HepG2 (cell line): ENCODE measurements around the gene OBI1. TPM values are rescaled to one million over a fixed set of nuclear protein-coding genes. Genes with fewer than 3 reads are reported as not detected.
A peak's percentile ranks its signal among the peaks of the same experiment; 100 is the strongest.

Source experiments
- DR1 ChIP-seq: sonication (generic); formaldehyde crosslinking; IDR thresholded peaks from 2 replicates; pipeline ENCODE4 v1.8.0; 2021; ENCODE audit warnings: mild to moderate bottlenecking, missing genetic modification reagents, inconsistent platforms
- E2F1 ChIP-seq: sonication (generic); formaldehyde crosslinking; IDR thresholded peaks from 2 replicates; pipeline ENCODE4 v1.5.0; 2020; ENCODE audit warnings: missing genetic modification reagents
- HOXA3 ChIP-seq: sonication (generic); formaldehyde crosslinking; IDR thresholded peaks from 2 replicates; pipeline ENCODE4 v1.5.0; 2020; ENCODE audit warnings: missing genetic modification reagents
- MLLT10 ChIP-seq: sonication (generic); formaldehyde crosslinking; IDR thresholded peaks from 2 replicates; pipeline ENCODE4 v1.4.0; 2020; ENCODE audit warnings: missing genetic modification reagents
- PAWR ChIP-seq: sonication (generic); formaldehyde crosslinking; IDR thresholded peaks from 2 replicates; pipeline ENCODE4 v1.4.0; 2020; ENCODE audit warnings: missing genetic modification reagents, mild to moderate bottlenecking, borderline replicate concordance
- RARG ChIP-seq: sonication (generic); formaldehyde crosslinking; IDR thresholded peaks from 2 replicates; pipeline ENCODE4 v1.4.0; 2020; ENCODE audit warnings: low read depth, mild to moderate bottlenecking, missing genetic modification reagents
- SAP130 ChIP-seq: IDR thresholded peaks from 2 replicates; pipeline ENCODE4 v1.6.1; 2016; ENCODE audit warnings: low read depth
- SMAD1 ChIP-seq: sonication (generic); formaldehyde crosslinking; IDR thresholded peaks from 2 replicates; pipeline ENCODE4 v1.4.0; 2020; ENCODE audit warnings: missing genetic modification reagents, low read depth, mild to moderate bottlenecking, borderline replicate concordance
- TAF1 ChIP-seq: sonication (generic); formaldehyde crosslinking; IDR thresholded peaks from 2 replicates; pipeline ENCODE4 v1.4.0; 2020; ENCODE audit warnings: missing genetic modification reagents
- ZBTB49 ChIP-seq: sonication (generic); formaldehyde crosslinking; IDR thresholded peaks from 2 replicates; pipeline ENCODE4 v1.4.0; 2020; ENCODE audit warnings: missing genetic modification reagents, borderline replicate concordance
- ZFP41 ChIP-seq: sonication (generic); formaldehyde crosslinking; IDR thresholded peaks from 2 replicates; pipeline ENCODE4 v1.4.0; 2020; ENCODE audit warnings: mild to moderate bottlenecking, missing genetic modification reagents, borderline replicate concordance
- ZNF496 ChIP-seq: sonication (generic); formaldehyde crosslinking; IDR thresholded peaks from 2 replicates; pipeline ENCODE4 v1.8.1; 2023; ENCODE audit warnings: mild to moderate bottlenecking, moderate library complexity, missing genetic modification reagents; ENCODE audit not compliant: insufficient replicate concordance
- ZNF501 ChIP-seq: sonication (generic); formaldehyde crosslinking; IDR thresholded peaks from 2 replicates; pipeline ENCODE4 v1.5.1; 2020; ENCODE audit warnings: mild to moderate bottlenecking, moderate library complexity, missing genetic modification reagents
- ZNF766 ChIP-seq: sonication (generic); formaldehyde crosslinking; IDR thresholded peaks from 2 replicates; pipeline ENCODE4 v1.5.0; 2020; ENCODE audit warnings: missing genetic modification reagents, borderline replicate concordance
- ZNF784 ChIP-seq: sonication (generic); formaldehyde crosslinking; IDR thresholded peaks from 2 replicates; pipeline ENCODE4 v1.5.1; 2020; ENCODE audit warnings: missing genetic modification reagents, mild to moderate bottlenecking, borderline replicate concordance
- polyA plus RNA-seq, 8 experiments: library from polyadenylated mRNA; depleted of rRNA in 3 of 8; stranded (reverse) in 7 of 8; unstranded in 1 of 8; fragments of >200 nt; fragmentation: Illumina TruSeq in 4 of 8; extraction: Trizol in 4 of 8; gene quantifications; 2 replicates each; pipeline versions ENCODE4 v1.2.1 to v1.2.3, GENCODE V29; 2011 to 2016; ENCODE audit warnings: low read depth in 4 of 8, missing spikeins in 1 of 8, mixed read lengths in 1 of 8; ENCODE audit not compliant: insufficient read depth in 1 of 8
- total RNA-seq, 5 experiments: library from RNA; depleted of rRNA; stranded (reverse); fragments of >200 nt; fragmentation: Illumina TruSeq; extraction: Trizol; gene quantifications; 2 replicates each; pipeline ENCODE4 v1.2.3, GENCODE V29; 2016; ENCODE audit warnings: low read depth in 1 of 5
- TF ChIP-seq, protein P1 (sequence below): sonication (generic); formaldehyde crosslinking; IDR thresholded peaks from 2 replicates; pipeline ENCODE4 v1.4.0; 2020; ENCODE audit warnings: missing genetic modification reagents
- TF ChIP-seq, protein P2 (sequence below): sonication (generic); formaldehyde crosslinking; IDR thresholded peaks from 2 replicates; pipeline ENCODE4 v1.4.0; 2020; ENCODE audit warnings: missing genetic modification reagents, low read depth, mild to moderate bottlenecking, borderline replicate concordance
- TF ChIP-seq, protein P3 (sequence below): sonication (generic); formaldehyde crosslinking; IDR thresholded peaks from 2 replicates; pipeline ENCODE4 v1.4.0; 2020; ENCODE audit warnings: missing genetic modification reagents

OBI1 gene
- total and polyA plus RNA-seq, 2 of the 13 experiments (the other 11 are each of a cell fraction or from before 2014, with no cell fraction given) = 7.8 to 23.5 TPM

DNA sequence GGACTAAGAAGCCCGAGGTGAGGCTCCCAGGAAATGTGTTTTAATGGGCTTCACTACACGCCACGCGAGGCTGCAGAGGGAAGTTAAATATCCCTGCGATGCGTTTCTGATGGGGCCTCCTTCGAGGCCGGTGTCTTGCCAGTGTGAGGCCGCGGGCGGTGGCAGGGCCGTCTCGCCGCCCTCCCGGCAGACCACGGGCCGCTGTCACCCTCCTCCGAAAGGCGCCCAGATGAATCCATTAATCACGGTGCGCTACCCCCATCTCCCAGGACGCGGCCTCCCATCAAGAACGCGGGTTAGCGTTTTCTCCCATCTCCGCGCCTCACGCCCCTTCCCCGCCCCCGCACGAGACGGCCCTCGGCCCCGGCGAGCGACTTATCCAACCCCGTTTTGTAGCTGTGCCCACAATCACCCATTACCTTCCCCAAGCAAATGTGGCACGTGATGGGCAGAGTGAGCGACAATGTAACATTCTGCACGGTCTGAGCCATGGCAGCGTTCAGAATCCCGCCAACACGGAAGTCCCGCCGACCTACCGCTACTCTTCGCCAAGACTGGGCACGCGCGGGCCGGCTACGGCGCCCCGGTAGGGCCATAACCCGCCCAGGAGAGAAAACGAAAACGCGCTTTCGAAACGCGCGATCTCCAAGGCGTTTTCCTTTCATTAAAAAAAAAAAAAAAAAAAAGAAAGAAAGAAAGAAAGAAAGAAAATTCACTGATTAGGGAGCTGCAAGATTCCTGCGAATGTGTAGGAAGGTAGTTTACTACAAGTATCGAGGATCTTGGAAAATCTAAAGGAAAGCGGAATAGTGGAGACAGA is at the start of gene OBI1 (continued):
- TF ChIP-seq ZBTB49 (CRISPR knock-in tag) = no peak
- peak; percentile 80; the same call in 1 of the 2 replicates for TF ChIP-seq E2F1
- TF ChIP-seq, protein P1, sequence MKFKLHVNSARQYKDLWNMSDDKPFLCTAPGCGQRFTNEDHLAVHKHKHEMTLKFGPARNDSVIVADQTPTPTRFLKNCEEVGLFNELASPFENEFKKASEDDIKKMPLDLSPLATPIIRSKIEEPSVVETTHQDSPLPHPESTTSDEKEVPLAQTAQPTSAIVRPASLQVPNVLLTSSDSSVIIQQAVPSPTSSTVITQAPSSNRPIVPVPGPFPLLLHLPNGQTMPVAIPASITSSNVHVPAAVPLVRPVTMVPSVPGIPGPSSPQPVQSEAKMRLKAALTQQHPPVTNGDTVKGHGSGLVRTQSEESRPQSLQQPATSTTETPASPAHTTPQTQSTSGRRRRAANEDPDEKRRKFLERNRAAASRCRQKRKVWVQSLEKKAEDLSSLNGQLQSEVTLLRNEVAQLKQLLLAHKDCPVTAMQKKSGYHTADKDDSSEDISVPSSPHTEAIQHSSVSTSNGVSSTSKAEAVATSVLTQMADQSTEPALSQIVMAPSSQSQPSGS (CRISPR knock-in tag) = peak; percentile 61
- TF ChIP-seq, protein P2, sequence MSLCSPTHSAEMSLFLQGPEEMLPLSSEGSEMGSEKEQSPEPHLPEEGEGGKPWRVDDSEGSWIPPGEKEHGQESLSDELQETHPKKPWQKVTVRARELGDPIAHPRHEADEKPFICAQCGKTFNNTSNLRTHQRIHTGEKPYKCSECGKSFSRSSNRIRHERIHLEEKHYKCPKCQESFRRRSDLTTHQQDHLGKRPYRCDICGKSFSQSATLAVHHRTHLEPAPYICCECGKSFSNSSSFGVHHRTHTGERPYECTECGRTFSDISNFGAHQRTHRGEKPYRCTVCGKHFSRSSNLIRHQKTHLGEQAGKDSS (CRISPR knock-in tag) = no peak; the same call in 1 of the 2 replicates
- no peak for TF ChIP-seq ZFP41 (CRISPR knock-in tag)
- no peak for TF ChIP-seq ZNF496 (CRISPR knock-in tag)
- TF ChIP-seq ZNF501 (CRISPR knock-in tag) = 0 out of 2 replicates have a peak, but pooled peaks have one; percentile 41
- peak; percentile 64 for TF ChIP-seq HOXA3 (CRISPR knock-in tag)
- peak; percentile 24; the same call in 1 of the 2 replicates for TF ChIP-seq DR1
- TF ChIP-seq SAP130 (CRISPR knock-in tag) = peak; percentile 96
- TF ChIP-seq RARG (CRISPR knock-in tag) = 0 out of 2 replicates have a peak, but pooled peaks have one; percentile 26
- peak; percentile 51; the same call in 1 of the 2 replicates for TF ChIP-seq ZNF784 (CRISPR knock-in tag)
- no peak for TF ChIP-seq MLLT10
- TF ChIP-seq PAWR = no peak
- no peak for TF ChIP-seq ZNF766 (CRISPR knock-in tag)
- TF ChIP-seq TAF1 (CRISPR knock-in tag) = peak; percentile 86
- TF ChIP-seq, protein P3, sequence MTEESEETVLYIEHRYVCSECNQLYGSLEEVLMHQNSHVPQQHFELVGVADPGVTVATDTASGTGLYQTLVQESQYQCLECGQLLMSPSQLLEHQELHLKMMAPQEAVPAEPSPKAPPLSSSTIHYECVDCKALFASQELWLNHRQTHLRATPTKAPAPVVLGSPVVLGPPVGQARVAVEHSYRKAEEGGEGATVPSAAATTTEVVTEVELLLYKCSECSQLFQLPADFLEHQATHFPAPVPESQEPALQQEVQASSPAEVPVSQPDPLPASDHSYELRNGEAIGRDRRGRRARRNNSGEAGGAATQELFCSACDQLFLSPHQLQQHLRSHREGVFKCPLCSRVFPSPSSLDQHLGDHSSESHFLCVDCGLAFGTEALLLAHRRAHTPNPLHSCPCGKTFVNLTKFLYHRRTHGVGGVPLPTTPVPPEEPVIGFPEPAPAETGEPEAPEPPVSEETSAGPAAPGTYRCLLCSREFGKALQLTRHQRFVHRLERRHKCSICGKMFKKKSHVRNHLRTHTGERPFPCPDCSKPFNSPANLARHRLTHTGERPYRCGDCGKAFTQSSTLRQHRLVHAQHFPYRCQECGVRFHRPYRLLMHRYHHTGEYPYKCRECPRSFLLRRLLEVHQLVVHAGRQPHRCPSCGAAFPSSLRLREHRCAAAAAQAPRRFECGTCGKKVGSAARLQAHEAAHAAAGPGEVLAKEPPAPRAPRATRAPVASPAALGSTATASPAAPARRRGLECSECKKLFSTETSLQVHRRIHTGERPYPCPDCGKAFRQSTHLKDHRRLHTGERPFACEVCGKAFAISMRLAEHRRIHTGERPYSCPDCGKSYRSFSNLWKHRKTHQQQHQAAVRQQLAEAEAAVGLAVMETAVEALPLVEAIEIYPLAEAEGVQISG = peak; percentile 74
- no peak; the same call in 1 of the 2 replicates for TF ChIP-seq SMAD1 (CRISPR knock-in tag)
